ENCODE measurements around the gene RPRD1A.
"Not testable (repeated sequence)": the region's sequence is repeated elsewhere in the genome, so short reads cannot be mapped to it uniquely, and the experiment has no call there.

RPRD1A gene

DNA sequence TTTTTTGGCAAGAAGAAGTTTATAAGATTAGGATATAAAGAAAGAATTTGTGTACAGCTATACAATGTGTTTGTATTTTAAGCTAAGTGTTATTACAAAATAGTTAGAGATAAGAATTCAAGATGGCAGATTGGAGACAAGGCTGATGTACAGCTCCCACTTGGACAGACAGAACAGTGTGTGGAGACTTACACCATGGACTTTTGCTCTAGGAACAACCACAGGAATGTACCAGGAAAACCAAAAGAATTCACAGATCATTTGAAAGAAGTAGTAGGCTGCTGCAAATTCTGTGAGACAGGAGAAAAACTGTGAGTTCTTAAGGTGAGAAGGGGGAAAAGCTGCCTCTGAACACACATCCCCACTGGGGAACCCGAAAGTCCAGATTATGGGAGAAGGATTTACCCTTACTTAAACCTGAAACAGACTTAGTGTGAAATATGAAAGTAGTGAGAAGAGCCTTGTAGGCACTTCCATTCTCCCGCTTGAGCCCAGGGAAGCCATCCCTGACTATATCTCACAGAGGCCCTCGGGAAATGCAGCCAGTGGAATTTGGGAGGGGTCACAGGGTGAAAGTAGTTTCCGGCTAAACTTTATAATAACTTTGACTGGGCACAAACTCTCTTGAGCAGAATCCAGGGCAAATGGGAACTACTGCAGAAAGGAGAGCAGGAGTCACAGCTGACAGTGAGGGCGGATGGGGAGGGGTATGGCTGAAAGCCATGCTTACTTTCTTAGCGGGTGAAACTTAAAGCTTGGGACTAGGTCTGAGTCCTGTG, 11.6 kb upstream of the RPRD1A start:
- DNase-seq (ENCODE audit: low read depth in 2 of 2), result no peak

DNA sequence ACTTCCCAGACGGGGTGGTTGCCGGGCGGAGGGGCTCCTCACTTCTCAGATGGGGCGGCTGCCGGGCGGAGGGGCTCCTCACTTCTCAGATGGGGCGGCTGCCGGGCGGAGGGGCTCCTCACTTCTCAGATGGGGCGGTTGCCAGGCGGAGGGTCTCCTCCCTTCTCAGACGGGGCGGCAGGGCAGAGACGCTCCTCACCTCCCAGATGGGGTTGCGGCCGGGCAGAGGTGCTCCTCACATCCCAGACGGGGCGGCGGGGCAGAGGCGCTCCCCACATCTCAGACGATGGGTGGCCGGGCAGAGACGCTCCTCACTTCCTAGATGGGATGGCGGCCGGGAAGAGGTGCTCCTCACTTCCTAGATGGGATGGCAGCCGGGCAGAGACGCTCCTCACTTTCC, 10.4 kb upstream of the RPRD1A start:
- DNase-seq (ENCODE audit: low read depth in 2 of 2), result not testable (repeated sequence)

DNA sequence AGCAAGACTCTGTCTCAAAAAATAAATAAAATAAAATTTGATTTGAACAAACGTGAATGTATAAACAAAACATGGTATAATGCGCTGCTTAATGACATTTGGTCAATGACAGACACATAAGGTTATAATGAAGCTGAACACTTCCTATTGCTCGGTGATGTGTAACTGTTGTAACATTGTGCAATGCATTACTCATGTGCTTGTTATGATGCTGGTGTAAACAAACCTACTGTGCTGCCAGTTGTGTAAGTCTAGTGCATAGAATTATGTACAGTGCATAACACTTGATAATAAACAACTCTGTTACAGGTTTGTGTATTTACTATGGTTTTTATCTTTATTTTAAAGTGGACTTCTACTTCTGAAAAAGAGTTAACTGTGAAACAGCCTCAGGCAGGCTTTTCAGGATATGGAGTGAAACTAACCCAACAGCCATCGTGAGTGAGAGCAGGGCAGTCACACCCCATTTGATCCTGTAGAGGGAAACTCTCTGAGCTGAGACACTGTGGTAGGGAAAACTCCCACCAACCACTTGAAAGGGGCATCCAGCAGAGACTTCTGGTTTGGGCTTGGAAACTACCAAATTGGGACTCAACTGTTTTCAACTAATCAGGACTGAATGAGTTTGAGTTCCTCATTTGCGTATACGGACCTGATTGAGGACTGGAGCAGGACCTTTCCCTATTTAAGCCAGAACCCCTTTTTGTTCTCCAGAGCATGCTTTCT, 8.7 kb upstream of the RPRD1A start:
- DNase-seq (ENCODE audit: low read depth in 2 of 2), result no peak

DNA sequence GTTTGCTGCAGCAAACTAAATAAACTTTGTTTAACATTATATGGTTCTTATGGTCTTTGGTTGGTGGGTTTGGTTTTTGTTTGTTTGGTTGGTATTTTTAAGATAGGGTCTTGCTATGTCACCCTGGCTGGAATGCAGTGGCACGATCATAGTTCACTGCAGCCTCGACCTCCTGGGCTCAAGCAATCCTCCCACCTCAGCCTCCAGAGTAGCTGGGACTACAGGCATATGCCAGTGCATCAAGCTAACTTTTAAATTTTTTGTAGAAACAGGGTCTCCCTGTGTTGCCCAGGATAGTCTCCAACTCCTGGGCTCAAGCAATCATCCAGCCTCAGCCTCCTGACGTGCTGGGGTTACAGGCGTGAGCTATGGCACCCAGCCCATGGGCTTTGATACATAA, 7.1 kb upstream of the RPRD1A start:
- DNase-seq (ENCODE audit: low read depth in 2 of 2), result no peak

DNA sequence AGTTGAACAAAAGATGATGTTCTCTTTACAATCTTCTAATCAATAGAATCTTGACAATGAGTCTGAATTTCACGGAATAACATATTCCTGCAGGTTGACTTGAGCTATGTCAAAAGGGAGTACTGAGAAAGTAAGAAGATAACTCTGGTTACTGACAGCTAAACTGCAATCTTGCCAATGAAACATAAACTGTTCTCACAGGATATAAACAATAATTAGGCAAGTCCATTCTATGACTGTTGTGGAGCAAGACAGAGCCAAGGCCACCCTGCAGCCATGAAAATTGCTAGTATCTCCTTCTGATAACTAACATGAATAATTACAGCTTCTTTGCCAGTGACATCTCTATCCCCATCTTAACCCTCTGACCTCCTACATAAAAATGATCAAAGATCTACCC, 6.3 kb upstream of the RPRD1A start:
- DNase-seq (ENCODE audit: low read depth in 2 of 2), result no peak

DNA sequence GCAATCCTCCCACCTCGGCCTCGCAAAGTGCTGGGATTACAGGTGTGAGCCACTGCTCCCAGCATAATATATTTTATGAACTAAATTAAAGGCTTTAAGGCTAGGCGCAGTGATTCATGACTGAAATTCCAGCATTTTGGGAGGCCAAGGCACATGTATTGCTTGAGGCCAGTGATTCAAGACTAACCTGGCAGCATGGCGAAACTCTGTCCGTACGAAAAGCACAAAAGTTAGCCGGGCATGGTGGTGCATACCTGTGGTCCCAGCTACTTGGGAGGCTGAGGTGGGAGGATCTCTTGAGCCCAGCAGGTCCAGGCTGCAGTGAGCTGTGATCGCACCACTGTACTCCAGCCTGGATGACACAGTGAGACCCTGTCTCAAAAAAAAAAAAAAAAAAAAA, 5.0 kb upstream of the RPRD1A start:
- DNase-seq (ENCODE audit: low read depth in 2 of 2), result not testable (repeated sequence)

DNA sequence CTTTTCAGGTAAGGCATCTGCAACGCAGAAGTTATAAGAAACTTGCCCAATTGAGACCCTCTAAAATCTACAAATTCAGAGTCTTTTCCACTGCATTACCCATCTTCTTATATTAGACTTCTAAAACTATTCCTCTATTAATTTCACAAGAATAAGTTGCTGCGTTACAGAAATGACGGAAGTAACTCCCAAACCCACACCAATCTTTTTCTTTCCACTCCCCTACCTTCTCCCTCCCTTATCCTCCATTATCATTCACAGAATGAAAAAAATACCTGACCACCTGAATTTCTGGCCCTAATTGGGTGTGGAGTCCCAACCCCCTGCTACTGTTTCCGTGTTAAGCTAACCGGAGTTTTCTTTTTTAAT, 689 bp downstream of the RPRD1A start:
- DNase-seq (ENCODE audit: low read depth in 2 of 2), result no peak

DNA sequence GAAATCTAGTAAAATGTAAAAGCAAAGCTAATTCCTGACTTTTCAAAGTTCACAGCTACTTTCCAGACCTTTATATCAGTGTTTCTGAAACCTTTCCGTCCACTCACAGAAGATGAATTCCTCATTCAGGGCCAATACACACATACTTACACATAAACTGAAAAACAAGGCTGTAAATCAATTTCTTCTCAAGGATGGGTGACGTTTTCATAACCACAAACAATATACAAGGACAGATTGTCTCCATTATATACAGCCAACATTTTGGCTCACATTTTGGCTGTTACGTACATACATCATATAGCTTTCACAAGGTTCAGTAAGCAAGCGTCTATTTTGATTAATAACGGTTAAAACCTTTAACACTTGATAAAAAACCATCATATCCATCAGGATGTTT, 1.4 kb downstream of the RPRD1A start:
- no peak for DNase-seq (ENCODE audit: low read depth in 2 of 2)

DNA sequence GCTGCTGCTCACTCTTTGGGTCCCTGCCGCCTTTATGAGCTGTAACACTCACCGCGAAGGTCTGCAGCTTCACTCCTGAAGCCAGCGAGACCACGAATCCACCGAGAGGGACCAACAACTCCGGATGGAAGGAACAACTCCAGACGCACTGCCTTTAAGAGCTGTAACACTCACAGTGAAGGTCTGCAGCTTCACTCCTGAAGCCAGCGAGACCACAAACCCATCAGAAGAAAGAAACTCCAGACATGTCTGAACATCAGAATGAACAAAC, 2.6 kb downstream of the RPRD1A start:
- DNase-seq (ENCODE audit: low read depth in 2 of 2), result not testable (repeated sequence)

DNA sequence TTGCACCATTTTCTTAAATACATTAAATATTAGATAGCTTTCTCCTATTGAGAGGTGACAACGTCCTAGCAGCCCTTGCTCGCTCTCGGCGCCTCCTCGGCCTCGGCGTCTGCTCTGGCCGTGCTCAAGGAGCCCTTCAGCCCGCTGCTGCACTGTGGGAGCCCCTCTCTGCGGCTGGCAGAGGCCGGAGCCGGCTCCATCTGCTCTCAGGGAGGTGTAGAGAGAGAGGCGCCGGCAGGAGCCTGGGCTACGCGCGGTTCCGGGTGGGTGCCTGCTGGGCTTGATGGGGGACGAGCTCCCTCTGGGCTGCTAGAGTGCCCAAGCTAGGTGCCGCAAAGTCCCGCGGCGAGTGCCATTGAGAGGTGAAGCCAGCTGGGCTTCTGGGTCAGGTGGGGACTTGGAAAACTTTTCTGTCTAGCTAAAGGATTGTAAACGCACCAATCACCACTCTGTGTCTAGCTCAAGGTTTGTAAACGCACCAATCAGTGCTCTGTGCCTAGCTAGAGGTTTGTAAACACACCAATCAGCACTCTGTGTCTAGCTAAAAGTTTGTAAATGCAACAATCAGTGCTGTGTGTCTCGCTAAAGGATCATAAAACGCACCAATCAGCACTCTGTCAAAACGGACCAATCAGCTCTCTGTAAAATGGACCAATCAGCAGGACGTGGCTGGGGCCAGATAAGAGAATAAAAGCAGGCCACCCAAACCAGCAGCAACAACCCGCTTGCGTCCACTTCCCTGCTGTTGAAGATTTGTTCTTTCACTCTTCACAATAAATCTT, 3.1 kb downstream of the RPRD1A start:
- DNase-seq (ENCODE audit: low read depth in 2 of 2), result no peak

DNA sequence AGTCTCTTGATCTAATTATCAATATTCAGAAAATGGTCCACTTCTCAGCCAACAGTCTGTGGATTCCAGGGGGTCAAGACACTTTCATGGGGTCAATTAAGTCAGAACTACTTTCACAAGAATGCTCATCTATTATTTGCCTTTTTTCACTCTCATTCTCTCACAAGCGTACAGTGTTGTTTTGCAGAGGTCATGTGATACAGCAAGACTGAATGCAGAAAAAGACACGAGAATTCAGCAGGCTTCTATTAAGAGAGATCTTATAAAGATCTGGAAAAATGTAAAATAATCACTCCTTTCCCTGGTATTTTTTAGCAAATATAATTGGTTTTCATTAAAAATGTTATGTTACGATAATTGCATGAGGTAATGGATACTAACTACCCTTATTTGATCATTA, 8.7 kb downstream of the RPRD1A start:
- no peak for DNase-seq (ENCODE audit: low read depth in 2 of 2)

DNA sequence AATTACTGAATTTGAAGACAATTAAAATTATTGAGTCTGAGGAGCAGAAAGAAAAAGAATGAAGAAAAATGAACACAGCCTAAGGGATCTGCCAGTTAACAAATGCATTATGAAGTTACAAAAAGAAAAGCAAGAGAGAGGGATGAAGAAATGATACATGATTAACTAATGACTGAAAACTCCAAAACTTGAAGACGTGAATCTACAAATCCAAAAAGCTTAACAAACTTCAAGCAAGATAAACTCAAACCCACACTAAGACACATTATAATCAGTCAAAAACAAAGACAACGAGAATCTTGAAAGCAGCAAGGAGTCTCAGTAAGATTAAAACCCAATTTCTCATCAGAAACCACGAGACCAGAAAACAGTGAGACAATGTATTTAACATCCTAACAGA, 15.6 kb downstream of the RPRD1A start:
- DNase-seq (ENCODE audit: low read depth in 2 of 2), result no peak

DNA sequence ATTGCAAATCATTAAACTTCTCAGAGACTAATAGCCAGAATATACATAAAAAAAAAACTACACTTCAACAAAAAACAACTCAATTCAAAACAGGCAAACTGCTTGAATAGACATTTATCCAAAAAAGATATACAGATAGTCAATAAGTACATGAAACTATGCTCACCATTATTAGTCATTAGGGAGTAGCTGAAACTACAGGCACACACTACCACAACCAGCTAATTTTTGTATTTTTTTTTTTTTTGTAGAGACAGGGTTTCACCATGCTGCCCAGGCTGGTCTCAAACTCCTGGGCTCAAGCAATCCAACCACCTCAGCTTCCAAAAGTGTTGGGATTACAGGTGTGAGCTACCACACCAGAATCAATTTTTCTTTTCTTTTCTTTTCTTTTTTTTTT, 16.9 kb downstream of the RPRD1A start:
- no peak for DNase-seq (ENCODE audit: low read depth in 2 of 2)

DNA sequence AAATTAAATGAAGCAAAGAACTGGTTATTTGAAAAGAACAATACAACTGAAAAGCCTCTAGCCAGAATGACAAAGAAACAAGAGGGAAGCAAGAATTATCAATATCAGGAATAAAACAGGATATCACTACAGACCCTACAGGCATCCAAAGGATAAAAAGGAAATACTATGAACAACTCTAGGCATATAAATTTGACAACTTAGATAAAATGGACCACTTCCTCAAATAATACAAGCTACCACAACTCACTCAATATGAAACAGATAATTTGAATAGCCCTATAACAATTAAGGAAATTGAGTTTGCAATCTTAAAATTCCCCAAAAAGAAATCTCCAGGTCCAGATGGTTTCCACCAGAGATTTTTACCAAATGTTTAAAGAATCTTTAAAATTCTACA, 19.8 kb downstream of the RPRD1A start:
- no peak for DNase-seq (ENCODE audit: low read depth in 2 of 2)

DNA sequence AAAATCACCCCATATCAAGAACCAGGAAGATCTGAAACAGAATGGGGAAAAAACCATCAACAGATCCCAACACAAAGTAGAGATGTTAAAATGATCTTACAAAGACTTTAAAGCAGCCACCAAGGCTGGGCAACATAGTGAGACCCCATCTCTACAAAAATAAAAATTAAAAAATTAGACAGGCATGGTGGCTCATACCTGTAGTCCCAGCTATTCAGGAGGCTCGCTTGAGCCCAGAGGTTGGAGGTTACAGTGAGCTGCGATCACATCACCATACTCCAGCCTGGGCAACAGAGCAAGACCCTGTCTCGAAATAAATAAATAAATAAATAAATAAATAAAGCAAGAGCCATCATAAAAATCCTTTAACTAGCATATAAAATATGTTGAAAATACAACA, 20.5 kb downstream of the RPRD1A start:
- no peak for DNase-seq (ENCODE audit: low read depth in 2 of 2)

DNA sequence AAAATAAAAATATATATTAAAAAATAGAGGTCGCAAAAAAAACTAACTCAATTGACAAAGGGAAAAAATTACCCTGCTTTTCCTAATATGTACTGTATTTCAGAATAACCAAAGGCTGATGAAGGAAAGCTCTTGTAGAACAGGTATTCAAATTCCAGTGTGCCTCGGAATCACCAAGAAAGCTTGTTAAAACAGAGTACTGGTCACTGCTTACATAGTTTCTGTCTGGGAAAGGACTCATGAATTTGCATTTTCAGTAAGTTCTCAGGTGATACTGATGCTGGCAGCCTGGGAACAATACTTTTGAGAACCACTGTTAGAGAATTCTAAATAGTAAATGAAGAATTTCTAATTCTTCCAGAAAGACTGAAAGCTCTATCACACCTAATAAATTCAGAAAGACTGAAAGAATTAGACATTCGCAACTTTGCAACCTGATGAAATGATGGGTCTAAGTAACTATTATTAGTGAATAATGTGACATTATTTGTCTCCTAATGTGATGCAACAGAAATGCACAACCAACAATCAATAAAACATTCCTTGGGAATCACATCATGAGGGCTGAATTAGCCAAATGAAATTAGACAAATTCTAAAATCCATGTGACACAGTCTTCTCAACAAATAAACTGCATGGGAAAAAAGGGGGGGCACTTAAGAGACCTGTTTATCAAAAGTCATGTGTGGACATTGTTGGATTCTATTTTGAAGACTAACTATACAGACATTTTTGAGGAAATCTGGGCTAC, 21.9 kb downstream of the RPRD1A start:
- no peak for DNase-seq (ENCODE audit: low read depth in 2 of 2)

DNA sequence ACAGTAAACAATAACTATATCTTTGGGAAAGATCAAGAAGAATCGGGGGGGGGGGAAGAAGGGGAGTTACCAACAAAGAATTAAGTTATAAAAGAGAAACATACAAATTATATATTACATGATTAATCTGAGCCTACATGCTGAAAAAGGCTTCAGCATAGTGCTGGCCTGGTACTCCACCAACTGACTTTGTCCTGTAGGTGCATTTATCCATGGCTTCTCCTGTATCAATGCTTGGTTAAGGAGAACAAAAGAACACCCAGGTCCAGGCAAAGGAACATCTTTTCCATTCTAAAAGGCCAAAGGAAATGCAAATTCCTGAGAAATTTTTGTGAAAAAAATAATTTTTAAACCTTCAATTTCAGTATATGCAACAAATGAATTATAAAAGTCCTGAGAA, 24.2 kb downstream of the RPRD1A start:
- DNase-seq (ENCODE audit: low read depth in 2 of 2), result no peak

DNA sequence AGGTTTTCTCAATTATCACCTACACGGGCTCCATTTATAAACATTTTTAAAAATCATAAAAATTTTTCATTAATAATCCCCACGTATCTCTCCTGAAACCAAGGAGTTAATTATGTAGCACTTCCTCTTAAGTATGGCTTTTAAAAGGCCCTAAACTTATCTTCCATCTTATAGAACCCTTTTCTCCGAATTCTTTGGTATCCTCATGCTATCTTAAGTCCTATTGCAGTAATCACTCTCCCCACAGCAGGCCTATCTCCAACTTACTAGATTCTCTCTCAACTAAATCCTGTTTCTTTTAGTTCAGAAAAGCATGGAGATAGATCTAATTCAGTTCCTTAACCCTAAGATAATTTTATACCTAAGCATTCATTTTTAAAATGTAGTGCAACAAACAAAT, 26.2 kb downstream of the RPRD1A start:
- DNase-seq (ENCODE audit: low read depth in 2 of 2), result no peak

DNA sequence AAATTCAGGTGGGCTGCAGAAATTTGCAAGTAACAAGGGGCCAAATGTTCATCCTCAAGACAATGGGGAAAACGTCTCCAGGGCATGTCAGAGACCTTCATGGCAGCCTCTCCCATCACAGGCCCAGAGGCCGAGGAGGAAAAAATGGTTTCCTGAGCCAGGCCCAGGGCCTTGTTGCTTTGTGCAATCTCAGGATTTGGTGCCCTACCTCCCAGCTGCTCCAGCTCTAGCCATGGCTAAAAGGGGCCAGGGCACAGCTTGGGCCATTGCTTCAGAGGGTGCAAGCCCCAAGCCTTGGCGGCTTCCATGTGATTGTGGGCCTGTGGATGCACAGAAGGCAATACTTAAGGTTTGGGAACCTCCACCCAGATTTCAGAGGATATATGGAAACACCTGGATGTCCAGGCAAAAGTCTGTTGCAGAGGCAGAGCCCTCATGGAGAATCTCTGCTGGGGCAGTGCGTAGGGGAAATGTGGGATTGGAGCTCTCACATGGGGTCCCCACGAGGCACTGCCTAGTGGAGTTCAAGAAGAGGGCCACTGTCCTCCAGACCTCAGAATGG, 29.2 kb downstream of the RPRD1A start:
- no peak for DNase-seq (ENCODE audit: low read depth in 2 of 2)

DNA sequence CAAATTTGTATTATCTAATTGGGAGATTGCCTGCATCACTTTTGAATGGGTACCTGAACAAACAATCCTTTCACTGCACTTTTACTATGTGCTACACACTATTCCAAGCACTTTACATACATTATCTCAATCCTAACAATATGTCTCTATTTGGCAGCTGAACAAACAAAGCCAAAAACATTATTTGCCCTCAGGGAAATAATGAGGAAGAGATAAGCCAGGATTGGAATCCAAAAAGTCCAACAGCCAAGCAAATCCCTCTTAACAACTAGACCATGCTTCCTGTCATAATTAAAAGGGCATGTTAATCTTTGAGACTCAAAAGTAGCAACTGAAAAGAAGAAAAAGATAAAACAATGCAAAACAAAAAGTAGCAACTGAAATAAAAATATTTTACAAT, 32.1 kb downstream of the RPRD1A start:
- no peak for DNase-seq (ENCODE audit: low read depth in 2 of 2)

DNA sequence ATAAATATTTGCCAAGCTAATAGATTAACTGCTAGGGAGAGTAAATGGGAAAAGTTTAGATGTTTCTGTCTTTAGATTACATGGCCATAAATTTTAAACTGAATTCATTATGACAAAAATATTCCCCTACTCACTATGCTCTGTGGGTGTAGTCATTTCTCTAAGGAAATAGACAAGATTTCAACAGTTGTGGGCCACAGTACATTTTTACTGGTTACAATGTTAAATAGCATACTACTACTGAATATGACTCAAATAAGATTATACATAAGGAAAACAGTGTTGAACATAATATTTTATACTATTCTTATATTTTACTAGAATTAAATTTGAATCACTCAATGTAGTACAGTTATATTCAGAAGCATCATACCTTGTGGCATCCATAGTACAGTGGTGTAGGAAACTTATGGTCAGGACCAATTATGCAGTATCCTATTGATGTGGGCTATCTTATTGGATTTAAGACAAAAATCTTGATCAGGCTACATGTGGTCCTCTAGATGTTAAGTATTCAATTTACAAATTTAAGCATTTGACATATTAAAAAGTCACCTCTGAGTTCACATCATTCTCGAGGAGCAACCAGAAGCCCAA, 33.0 kb downstream of the RPRD1A start:
- DNase-seq (ENCODE audit: low read depth in 2 of 2), result no peak

DNA sequence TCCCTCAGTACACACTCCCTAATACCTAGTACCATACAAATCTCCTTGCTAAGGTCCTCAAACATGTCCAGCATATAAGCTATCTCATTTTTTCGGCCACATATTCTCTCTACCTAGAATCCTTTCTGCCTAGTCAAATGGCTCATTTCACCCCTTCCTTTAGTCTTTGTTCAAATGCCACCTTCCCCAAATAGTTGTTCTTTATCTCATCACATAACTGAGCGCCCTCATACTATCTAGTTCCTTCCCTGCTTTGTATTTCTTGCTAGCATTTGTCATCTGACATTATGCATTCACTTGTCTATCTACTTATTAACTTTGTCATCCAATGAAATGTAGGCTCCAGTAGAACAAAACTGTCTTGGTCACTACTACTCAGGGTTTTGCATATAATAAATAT, 35.5 kb downstream of the RPRD1A start:
- DNase-seq (ENCODE audit: low read depth in 2 of 2), result no peak
